IMR-90 (cell line): Measurements from ENCODE around the gene MAML3. TPM values are rescaled to one million over a fixed set of nuclear protein-coding genes. Genes with fewer than 3 reads are reported as not detected.

ENCODE experiments used
- ATAC-seq: fragments of 200-7000 bp; cut with Tn5 transposase; 2 replicates; pipeline ENCODE4 v1.9.1; 2020; ENCODE audit warnings: low read depth, mild to moderate bottlenecking, moderate library complexity
- BruUV-seq: library from RNA; stranded (reverse); fragments of 400-500 nt; replicated peaks from 2 replicates; lab custom pipeline; 2021; lab: Mats Ljungman, UMichigan
- CTCF ChIA-PET: fragments of 300-600 bp; formaldehyde crosslinking; extraction: SDS; loops from one replicate; lab custom pipeline; 2021; ENCODE audit warnings: antibody characterized with exemption; lab: Yijun Ruan, JAX
- POLR2A ChIA-PET: fragments of 300-600 bp; sonication (Branson Sonifier 250); formaldehyde crosslinking; loops from one replicate; lab custom pipeline; 2022; ENCODE audit warnings: antibody characterized with exemption; ENCODE audit not compliant: unreplicated experiment; lab: Charles Lee
- DNase-seq: peaks from one replicate; pipeline ENCODE4 v3.0.0; 2013
- H2AFZ ChIP-seq: replicated peaks from 2 replicates; pipeline ENCODE3; 2013; ENCODE audit warnings: low read length, mild to moderate bottlenecking; ENCODE audit not compliant: poor library complexity
- H2AK5ac ChIP-seq: 2 replicates; pipeline ENCODE4 v1.6.1; 2013; ENCODE audit warnings: low read depth, low read length, inconsistent platforms
- H2AK9ac ChIP-seq: replicated peaks from 2 replicates; pipeline ENCODE3; 2013; ENCODE audit warnings: mild to moderate bottlenecking, low read depth, low read length, moderate library complexity; ENCODE audit not compliant: poor library complexity
- H2BK120ac ChIP-seq: 2 replicates; pipeline ENCODE4 v1.6.1; 2013; ENCODE audit warnings: low read depth, low read length, inconsistent platforms
- H2BK15ac ChIP-seq: 3 replicates; pipeline ENCODE4 v1.6.1; 2013; ENCODE audit warnings: low read depth, low read length, inconsistent platforms
- H2BK20ac ChIP-seq: 2 replicates; pipeline ENCODE4 v1.6.1; 2013; ENCODE audit warnings: low read depth, mild to moderate bottlenecking, inconsistent platforms, low read length, moderate library complexity
- H2BK5ac ChIP-seq: 2 replicates; pipeline ENCODE4 v1.6.1; 2013; ENCODE audit warnings: mild to moderate bottlenecking, low read depth, low read length, inconsistent platforms; ENCODE audit not compliant: poor library complexity, severe bottlenecking
- H3K14ac ChIP-seq: replicated peaks from 2 replicates; pipeline ENCODE4 v1.6.1; 2013; ENCODE audit warnings: low read depth, low read length, inconsistent platforms
- H3K18ac ChIP-seq: 2 replicates; pipeline ENCODE4 v1.6.1; 2013; ENCODE audit warnings: low read depth, low read length, control low read depth
- H3K23ac ChIP-seq: 2 replicates; pipeline ENCODE4 v1.6.1; 2013; ENCODE audit warnings: low read depth, low read length, inconsistent platforms
- H3K27ac ChIP-seq: 2 replicates; pipeline ENCODE4 v1.5.1; 2013; ENCODE audit warnings: mild to moderate bottlenecking, control low read depth, low read length; ENCODE audit not compliant: insufficient read depth
- H3K27me3 ChIP-seq: 2 replicates; pipeline ENCODE4 v1.6.1; 2013; ENCODE audit warnings: low read length; ENCODE audit not compliant: control insufficient read depth, insufficient read depth
- H3K36me3 ChIP-seq: 2 replicates; pipeline ENCODE4 v1.6.1; 2013; ENCODE audit warnings: low read length, mixed read lengths; ENCODE audit not compliant: control insufficient read depth, insufficient read depth
- H3K4ac ChIP-seq: 2 replicates; pipeline ENCODE4 v1.6.1; 2013; ENCODE audit warnings: low read depth, low read length, inconsistent platforms
- H3K4me1 ChIP-seq: 2 replicates; pipeline ENCODE4 v1.6.1; 2013; ENCODE audit warnings: low read length, mixed read lengths; ENCODE audit not compliant: control insufficient read depth, insufficient read depth
- H3K4me2 ChIP-seq: 2 replicates; pipeline ENCODE4 v1.6.1; 2013; ENCODE audit warnings: low read depth, mild to moderate bottlenecking, control low read depth, low read length, moderate library complexity
- H3K4me3 ChIP-seq: 2 replicates; pipeline ENCODE4 v1.5.1; 2013; ENCODE audit warnings: low read depth, mild to moderate bottlenecking, control low read depth, low read length, moderate library complexity; ENCODE audit not compliant: insufficient read depth
- H3K56ac ChIP-seq: 2 replicates; pipeline ENCODE4 v1.6.1; 2013; ENCODE audit warnings: low read length, inconsistent platforms; ENCODE audit not compliant: insufficient read depth; ENCODE audit errors: extremely low read depth
- H3K79me1 ChIP-seq, 2 experiments: 2 replicates each; pipeline ENCODE4 v1.6.1; 2013; ENCODE audit warnings: low read length in 2 of 2, inconsistent platforms in 1 of 2, low read depth in 1 of 2
- H3K9ac ChIP-seq: 2 replicates; pipeline ENCODE4 v1.6.1; 2013; ENCODE audit warnings: low read depth, low read length, control low read depth
- H3K9me1 ChIP-seq: 2 replicates; pipeline ENCODE4 v1.6.1; 2013; ENCODE audit warnings: low read length, inconsistent platforms; ENCODE audit not compliant: insufficient read depth
- H3K9me3 ChIP-seq: 2 replicates; pipeline ENCODE4 v1.6.1; 2013; ENCODE audit warnings: low read length; ENCODE audit not compliant: control insufficient read depth, insufficient read depth
- H4K20me1 ChIP-seq: 2 replicates; pipeline ENCODE4 v1.6.1; 2013; ENCODE audit warnings: low read length, inconsistent platforms; ENCODE audit not compliant: insufficient read depth
- H4K5ac ChIP-seq: 2 replicates; pipeline ENCODE4 v1.6.1; 2013; ENCODE audit warnings: mild to moderate bottlenecking, low read depth, low read length, control low read depth
- H4K8ac ChIP-seq, 2 experiments: 2 replicates each; pipeline ENCODE4 v1.6.1; 2013; ENCODE audit warnings: low read depth in 2 of 2, low read length in 2 of 2, control low read depth in 1 of 2, inconsistent platforms in 1 of 2
- H4K91ac ChIP-seq: 2 replicates; pipeline ENCODE4 v1.6.1; 2013; ENCODE audit warnings: low read depth, low read length, inconsistent platforms; ENCODE audit not compliant: insufficient read depth
- BHLHE40 ChIP-seq: fragments of 150-350 bp; IDR thresholded peaks from 2 replicates; pipeline ENCODE4 v1.6.1; 2016; ENCODE audit warnings: mild to moderate bottlenecking, low read depth, low read length
- CHD1 ChIP-seq: IDR thresholded peaks from 2 replicates; pipeline ENCODE4 v1.6.1; 2012; ENCODE audit warnings: low read depth, low read length, improper control_type of control experiment
- FOS ChIP-seq: fragments of 150-350 bp; IDR thresholded peaks from 2 replicates; pipeline ENCODE4 v1.6.1; 2016; ENCODE audit warnings: low read depth, low read length
- MAZ ChIP-seq: IDR thresholded peaks from 2 replicates; pipeline ENCODE4 v1.6.1; 2012; ENCODE audit warnings: low read depth, mild to moderate bottlenecking, low read length, improper control_type of control experiment, moderate library complexity, borderline replicate concordance
- MXI1 ChIP-seq: IDR thresholded peaks from 2 replicates; pipeline ENCODE4 v1.6.1; 2012; ENCODE audit warnings: low read depth, mild to moderate bottlenecking, low read length, moderate library complexity, borderline replicate concordance
- POLR2A ChIP-seq: IDR thresholded peaks from 2 replicates; pipeline ENCODE4 v1.6.1; 2012; ENCODE audit warnings: mild to moderate bottlenecking, low read depth, low read length
- RAD21 ChIP-seq: IDR thresholded peaks from 2 replicates; pipeline ENCODE4 v1.6.1; 2012; ENCODE audit warnings: low read length, improper control_type of control experiment
- WGBS, 2 experiments: methylation state at CpG; one replicate each; pipeline versions ENCODE4 v1.1.5 to v1.1.7; 2013; ENCODE audit warnings: missing lambda C conversion rate in 2 of 2; ENCODE audit not compliant: insufficient read length in 1 of 2; ENCODE audit errors: extremely low coverage in 2 of 2; 5-methylcytosine and 5-hydroxymethylcytosine counted together
- dilution Hi-C: fragments of 300-500 bp; cut with HindIII; formaldehyde crosslinking; loops from one replicate; pipeline ENCODE4 v1.14.3; 2018; ENCODE audit warnings: low sequenced_read_pairs; ENCODE audit not compliant: unreplicated experiment
- in situ Hi-C: fragments of 300-500 bp; cut with MboI; formaldehyde crosslinking; loops from 3 replicates; pipeline ENCODE4 v1.14.3; 2019; ENCODE audit warnings: low sequenced_read_pairs, inconsistent platforms, mixed read lengths
- intact Hi-C: fragments of 100-400 bp; cut with micrococcal nuclease; formaldehyde crosslinking; loops from 2 replicates; pipeline ENCODE4 v1.10.0; 2022
- polyA plus RNA-seq, 3 experiments: library from polyadenylated mRNA; depleted of rRNA; stranded (reverse); fragments of >200 nt; gene quantifications; 2 replicates each; pipeline ENCODE4 v1.2.3, GENCODE V29; 2012; ENCODE audit warnings: low replicate concordance in 1 of 3
- total RNA-seq: library from RNA; depleted of rRNA; stranded (reverse); fragments of >200 nt; gene quantifications from 2 replicates; pipeline ENCODE4 v1.2.3, GENCODE V29; 2012

The MAML3 gene
- total and polyA plus RNA-seq, 2 of the 4 experiments (the other 2 are of a cell fraction) = 0.90 to 1.7 TPM

DNA sequence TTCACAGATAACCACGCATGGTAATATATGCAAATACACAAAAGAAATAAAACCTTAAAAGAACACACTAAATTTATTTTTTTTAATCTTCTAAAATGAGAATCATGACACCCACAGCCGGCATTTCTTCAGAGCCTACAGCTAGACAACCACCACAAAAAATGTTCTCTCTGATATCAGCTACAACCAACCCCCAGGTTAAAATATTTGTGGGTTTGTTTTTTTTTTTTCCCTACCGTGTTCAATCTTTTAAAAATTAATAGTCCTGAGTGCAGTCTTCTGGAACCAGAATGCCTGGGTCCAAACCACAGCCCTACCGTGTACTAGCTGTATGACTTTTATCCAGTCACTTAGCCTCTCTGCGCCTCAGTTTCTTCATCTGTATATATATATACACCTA is 36.0 kb downstream of the MAML3 start:
- Histone ChIP-seq H3K9me1 (peaks cover 4% of the 10 kb centered on the region), H3K18ac (no peak overlapping the region), H4K5ac (no peak overlapping the region), H3K23ac (no peak overlapping the region), H3K4me3 (no peak overlapping the region), H3K9ac (no peak overlapping the region), H2BK5ac (no peak overlapping the region), H2AK9ac (no peak overlapping the region), H2BK120ac (no peak overlapping the region), H2AFZ (no peak overlapping the region), H2BK15ac (no peak overlapping the region), H3K4me1 (peaks cover 7% of the 10 kb centered on the region), H2AK5ac (no peak overlapping the region), H3K27ac (no peak overlapping the region), H3K4ac (no peak overlapping the region), H3K56ac (no peak overlapping the region), H4K8ac (no peak overlapping the region), H4K91ac (no peak overlapping the region), H3K36me3 (no peaks in the 10 kb centered on the region), H3K27me3 (no peaks in the 10 kb centered on the region), H4K20me1 (no peaks in the 10 kb centered on the region), H3K79me1 (peaks cover 11 to 13% of the 10 kb centered on the region in 2 experiments), H2BK20ac (no peak overlapping the region), H3K14ac (no peak overlapping the region), H3K9me3 (no peaks in the 10 kb centered on the region), H3K4me2 (no peak overlapping the region)
- ATAC-seq (no peak), DNase-seq (no peak)
- intact Hi-C loops (no loop called here), dilution Hi-C loops (no loop called here), in situ Hi-C loops (no loop called here)
- POLR2A ChIA-PET = no interaction called here
- WGBS, 2 experiments = no CpG with 5 or more reads among the region's 5 CpGs
- BruUV-seq = no TSS peak
- CTCF ChIA-PET = interaction anchor here (0.5 kb wide), 1 partner anchor 21 kb away, joined by 5 read pairs; no protein-coding TSS in a partner anchor
- TF ChIP-seq RAD21 (no peak), CHD1 (no peak), FOS (no peak), MAZ (no peak), MXI1 (no peak), POLR2A (no peak), BHLHE40 (no peak)
